Hematopoietic multipotent progenitor cell treated with erythropoietin and hydrocortisone succinate and interleukin-3 and kit ligand, for 6 days (in vitro differentiated cells): ENCODE results near the gene ISOC2.
"Not testable (repeated sequence)": the region's sequence is repeated elsewhere in the genome, so short reads cannot be mapped to it uniquely, and the experiment has no call there.

Experiments
- DNase-seq: peaks from one replicate; pipeline ENCODE4 v3.0.0-alpha.2; 2015

ISOC2 gene

GRCh38 chr19:55437410-55437809 lies 24.0 kb downstream of the ISOC2 start:
- DNase-seq: peak; percentile 88

GRCh38 chr19:55436847-55437246 lies 24.6 kb downstream of the ISOC2 start:
- DNase-seq: no peak

- DNase-seq: no peak
Measured at GRCh38 chr19:55435020-55435419, 26.4 kb downstream of the ISOC2 start.

GRCh38 chr19:55434356-55434919 lies 27.0 kb downstream of the ISOC2 start:
- no peak for DNase-seq

- DNase-seq: no peak
Measured at GRCh38 chr19:55433292-55433691, 28.1 kb downstream of the ISOC2 start.

GRCh38 chr19:55432241-55432959 lies 29.0 kb downstream of the ISOC2 start:
- DNase-seq: no peak

- no peak for DNase-seq
Measured at GRCh38 chr19:55431183-55431582, 30.3 kb downstream of the ISOC2 start.

- DNase-seq: no peak
Measured at GRCh38 chr19:55426042-55426441, 35.4 kb downstream of the ISOC2 start.

GRCh38 chr19:55424518-55424917 lies 36.9 kb downstream of the ISOC2 start:
- no peak for DNase-seq

- DNase-seq: no peak
Measured at GRCh38 chr19:55423225-55424005, 38.0 kb downstream of the ISOC2 start.

- DNase-seq: peak; percentile 51
Measured at GRCh38 chr19:55421281-55421680, 40.2 kb downstream of the ISOC2 start.

GRCh38 chr19:55419624-55420236 lies 41.7 kb downstream of the ISOC2 start:
- DNase-seq: no peak

- DNase-seq: no peak
Measured at GRCh38 chr19:55419103-55419502, 42.3 kb downstream of the ISOC2 start.

- DNase-seq: peak; percentile 88
Measured at GRCh38 chr19:55418185-55418584, 43.3 kb downstream of the ISOC2 start.

- no peak for DNase-seq
Measured at GRCh38 chr19:55410168-55410567, 51.3 kb downstream of the ISOC2 start.

GRCh38 chr19:55409179-55409578 lies 52.3 kb downstream of the ISOC2 start:
- not testable (repeated sequence) for DNase-seq

GRCh38 chr19:55408533-55408872 lies 52.9 kb downstream of the ISOC2 start:
- no peak for DNase-seq

- peak; percentile 100 for DNase-seq
Measured at GRCh38 chr19:55407800-55408532, 53.5 kb downstream of the ISOC2 start.

- not testable (repeated sequence) for DNase-seq
Measured at GRCh38 chr19:55407550-55407799, 54.0 kb downstream of the ISOC2 start, which contains the start of gene UBE2S. Gene UBE2S, minus strand, starts transcription at chr19:55407788. Its CDS starts 199 bp downstream, at chr19:55407589.

GRCh38 chr19:55406826-55407549 lies 54.5 kb downstream of the ISOC2 start:
- peak; percentile 70 for DNase-seq

- no peak for DNase-seq
Measured at GRCh38 chr19:55406091-55406825, 55.2 kb downstream of the ISOC2 start.

- DNase-seq: no peak
Measured at GRCh38 chr19:55405638-55406037, 55.8 kb downstream of the ISOC2 start.
